PC-9 (cell line): ENCODE measurements around the gene EMD.

Experiments
- EZH2 ChIP-seq: fragments of 200-600 bp; sonication (generic); IDR thresholded peaks from 2 replicates; pipeline ENCODE4 v1.8.0; 2017; ENCODE audit warnings: antibody characterized with exemption, low read depth
- TF ChIP-seq, protein P1 (sequence below): fragments of 200-600 bp; sonication (generic); conservative IDR thresholded peaks from 2 replicates; pipeline ENCODE4 v1.6.1; 2017; ENCODE audit warnings: mixed run types, antibody characterized with exemption, mild to moderate bottlenecking, moderate library complexity

DNA sequence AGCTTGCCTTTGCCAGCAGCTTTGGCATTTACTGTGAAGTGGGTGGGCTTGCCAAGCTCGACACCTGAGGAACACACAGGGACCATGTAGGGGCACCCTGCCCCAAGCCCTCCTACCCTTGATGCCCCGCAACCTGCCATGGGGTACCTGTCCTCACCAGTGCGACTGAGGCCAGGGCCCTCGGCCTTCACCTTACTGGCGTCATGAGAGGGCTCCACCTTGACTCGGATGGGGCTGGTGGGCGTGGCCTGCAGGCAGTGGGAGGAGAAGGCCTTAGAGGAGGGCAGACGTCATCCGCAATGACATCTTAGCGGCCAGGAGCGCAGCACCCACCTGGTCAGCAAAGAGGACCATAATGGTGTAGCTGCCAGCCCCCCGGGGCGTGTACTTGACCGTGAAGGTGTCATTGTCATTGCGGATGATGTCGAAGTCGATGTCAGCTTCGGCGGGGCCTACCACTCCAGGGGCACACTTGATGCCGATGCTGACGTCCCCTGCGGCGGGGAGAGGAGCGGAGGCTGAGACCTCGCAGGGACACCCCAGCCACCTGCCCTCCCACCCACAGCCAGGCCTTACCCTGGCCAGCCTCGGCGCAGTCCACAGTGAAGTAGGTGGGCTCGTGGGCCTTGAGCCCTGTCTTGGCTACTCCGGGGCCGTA lies 16.9 kb upstream of the EMD start:
- TF ChIP-seq, protein P1, sequence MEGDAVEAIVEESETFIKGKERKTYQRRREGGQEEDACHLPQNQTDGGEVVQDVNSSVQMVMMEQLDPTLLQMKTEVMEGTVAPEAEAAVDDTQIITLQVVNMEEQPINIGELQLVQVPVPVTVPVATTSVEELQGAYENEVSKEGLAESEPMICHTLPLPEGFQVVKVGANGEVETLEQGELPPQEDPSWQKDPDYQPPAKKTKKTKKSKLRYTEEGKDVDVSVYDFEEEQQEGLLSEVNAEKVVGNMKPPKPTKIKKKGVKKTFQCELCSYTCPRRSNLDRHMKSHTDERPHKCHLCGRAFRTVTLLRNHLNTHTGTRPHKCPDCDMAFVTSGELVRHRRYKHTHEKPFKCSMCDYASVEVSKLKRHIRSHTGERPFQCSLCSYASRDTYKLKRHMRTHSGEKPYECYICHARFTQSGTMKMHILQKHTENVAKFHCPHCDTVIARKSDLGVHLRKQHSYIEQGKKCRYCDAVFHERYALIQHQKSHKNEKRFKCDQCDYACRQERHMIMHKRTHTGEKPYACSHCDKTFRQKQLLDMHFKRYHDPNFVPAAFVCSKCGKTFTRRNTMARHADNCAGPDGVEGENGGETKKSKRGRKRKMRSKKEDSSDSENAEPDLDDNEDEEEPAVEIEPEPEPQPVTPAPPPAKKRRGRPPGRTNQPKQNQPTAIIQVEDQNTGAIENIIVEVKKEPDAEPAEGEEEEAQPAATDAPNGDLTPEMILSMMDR: no peak
- TF ChIP-seq EZH2: no peak
